Measurements from ENCODE around the gene GID8. TPM values are rescaled to one million over a fixed set of nuclear protein-coding genes. Genes with fewer than 3 reads are reported as not detected.

The GID8 gene
- total and polyA plus RNA-seq, 2 of the 13 experiments (the other 11 are each of a cell fraction or from before 2014, with no cell fraction given) = 39.6 to 59.8 TPM

DNA sequence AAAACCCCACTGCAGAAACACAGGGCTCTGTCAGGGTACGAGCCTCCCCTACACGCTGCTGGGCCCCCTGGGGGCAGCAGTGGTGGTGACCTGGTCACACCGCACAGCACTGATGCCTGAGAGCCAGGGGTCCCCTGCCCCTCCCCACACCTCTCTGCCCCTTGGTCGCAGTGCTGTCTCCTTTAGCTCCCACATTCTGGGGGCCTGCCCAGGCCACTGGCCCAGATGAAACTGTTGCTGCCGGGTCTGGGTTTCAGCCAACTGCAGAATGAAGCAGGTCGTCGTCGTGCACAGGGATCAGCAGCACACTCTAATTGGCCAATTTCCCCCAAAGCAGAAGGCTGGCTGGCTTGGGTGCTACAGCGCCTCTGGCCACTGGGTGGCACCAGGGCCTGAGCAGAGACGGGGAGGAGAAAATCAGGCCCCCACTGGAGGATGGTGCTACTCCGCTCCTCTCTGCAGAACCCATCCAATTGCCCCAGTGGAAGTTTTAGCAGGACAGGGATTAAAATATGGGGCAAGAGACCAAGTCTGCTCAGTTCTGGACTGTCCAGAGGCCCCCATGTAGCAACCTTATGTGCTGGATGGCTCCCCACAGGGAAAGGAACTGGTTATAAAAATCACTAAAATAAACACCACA lies 37.8 kb upstream of the GID8 start (continued):
- TF ChIP-seq STAT5B (CRISPR knock-in tag; IDR thresholded peaks at IDR 0.05) = no peak
- TF ChIP-seq PITX1 (CRISPR knock-in tag; IDR thresholded peaks at IDR 0.05) = 0 out of 2 replicates have a peak, but pooled peaks have one; percentile 77
- no peak; the same call in 1 of the 2 replicates for TF ChIP-seq ZNF773 (CRISPR knock-in tag; IDR thresholded peaks at IDR 0.05; ENCODE audit: borderline replicate concordance)
- TF ChIP-seq, protein P1, sequence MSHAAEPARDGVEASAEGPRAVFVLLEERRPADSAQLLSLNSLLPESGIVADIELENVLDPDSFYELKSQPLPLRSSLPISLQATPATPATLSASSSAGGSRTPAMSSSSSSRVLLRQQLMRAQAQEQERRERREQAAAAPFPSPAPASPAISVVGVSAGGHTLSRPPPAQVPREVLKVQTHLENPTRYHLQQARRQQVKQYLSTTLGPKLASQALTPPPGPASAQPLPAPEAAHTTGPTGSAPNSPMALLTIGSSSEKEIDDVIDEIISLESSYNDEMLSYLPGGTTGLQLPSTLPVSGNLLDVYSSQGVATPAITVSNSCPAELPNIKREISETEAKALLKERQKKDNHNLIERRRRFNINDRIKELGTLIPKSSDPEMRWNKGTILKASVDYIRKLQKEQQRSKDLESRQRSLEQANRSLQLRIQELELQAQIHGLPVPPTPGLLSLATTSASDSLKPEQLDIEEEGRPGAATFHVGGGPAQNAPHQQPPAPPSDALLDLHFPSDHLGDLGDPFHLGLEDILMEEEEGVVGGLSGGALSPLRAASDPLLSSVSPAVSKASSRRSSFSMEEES (CRISPR knock-in tag; IDR thresholded peaks at IDR 0.05) = no peak; the same call in 1 of the 2 replicates
- TF ChIP-seq, protein P2, sequence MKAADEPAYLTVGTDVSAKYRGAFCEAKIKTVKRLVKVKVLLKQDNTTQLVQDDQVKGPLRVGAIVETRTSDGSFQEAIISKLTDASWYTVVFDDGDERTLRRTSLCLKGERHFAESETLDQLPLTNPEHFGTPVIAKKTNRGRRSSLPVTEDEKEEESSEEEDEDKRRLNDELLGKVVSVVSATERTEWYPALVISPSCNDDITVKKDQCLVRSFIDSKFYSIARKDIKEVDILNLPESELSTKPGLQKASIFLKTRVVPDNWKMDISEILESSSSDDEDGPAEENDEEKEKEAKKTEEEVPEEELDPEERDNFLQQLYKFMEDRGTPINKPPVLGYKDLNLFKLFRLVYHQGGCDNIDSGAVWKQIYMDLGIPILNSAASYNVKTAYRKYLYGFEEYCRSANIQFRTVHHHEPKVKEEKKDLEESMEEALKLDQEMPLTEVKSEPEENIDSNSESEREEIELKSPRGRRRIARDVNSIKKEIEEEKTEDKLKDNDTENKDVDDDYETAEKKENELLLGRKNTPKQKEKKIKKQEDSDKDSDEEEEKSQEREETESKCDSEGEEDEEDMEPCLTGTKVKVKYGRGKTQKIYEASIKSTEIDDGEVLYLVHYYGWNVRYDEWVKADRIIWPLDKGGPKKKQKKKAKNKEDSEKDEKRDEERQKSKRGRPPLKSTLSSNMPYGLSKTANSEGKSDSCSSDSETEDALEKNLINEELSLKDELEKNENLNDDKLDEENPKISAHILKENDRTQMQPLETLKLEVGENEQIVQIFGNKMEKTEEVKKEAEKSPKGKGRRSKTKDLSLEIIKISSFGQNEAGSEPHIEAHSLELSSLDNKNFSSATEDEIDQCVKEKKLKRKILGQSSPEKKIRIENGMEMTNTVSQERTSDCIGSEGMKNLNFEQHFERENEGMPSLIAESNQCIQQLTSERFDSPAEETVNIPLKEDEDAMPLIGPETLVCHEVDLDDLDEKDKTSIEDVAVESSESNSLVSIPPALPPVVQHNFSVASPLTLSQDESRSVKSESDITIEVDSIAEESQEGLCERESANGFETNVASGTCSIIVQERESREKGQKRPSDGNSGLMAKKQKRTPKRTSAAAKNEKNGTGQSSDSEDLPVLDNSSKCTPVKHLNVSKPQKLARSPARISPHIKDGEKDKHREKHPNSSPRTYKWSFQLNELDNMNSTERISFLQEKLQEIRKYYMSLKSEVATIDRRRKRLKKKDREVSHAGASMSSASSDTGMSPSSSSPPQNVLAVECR (CRISPR knock-in tag; IDR thresholded peaks at IDR 0.05; ENCODE audit: borderline replicate concordance) = peak; percentile 85
- TF ChIP-seq, protein P3, sequence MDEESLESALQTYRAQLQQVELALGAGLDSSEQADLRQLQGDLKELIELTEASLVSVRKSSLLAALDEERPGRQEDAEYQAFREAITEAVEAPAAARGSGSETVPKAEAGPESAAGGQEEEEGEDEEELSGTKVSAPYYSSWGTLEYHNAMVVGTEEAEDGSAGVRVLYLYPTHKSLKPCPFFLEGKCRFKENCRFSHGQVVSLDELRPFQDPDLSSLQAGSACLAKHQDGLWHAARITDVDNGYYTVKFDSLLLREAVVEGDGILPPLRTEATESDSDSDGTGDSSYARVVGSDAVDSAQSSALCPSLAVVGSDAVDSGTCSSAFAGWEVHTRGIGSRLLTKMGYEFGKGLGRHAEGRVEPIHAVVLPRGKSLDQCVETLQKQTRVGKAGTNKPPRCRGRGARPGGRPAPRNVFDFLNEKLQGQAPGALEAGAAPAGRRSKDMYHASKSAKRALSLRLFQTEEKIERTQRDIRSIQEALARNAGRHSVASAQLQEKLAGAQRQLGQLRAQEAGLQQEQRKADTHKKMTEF (CRISPR knock-in tag; IDR thresholded peaks at IDR 0.05) = peak; percentile 85
- TF ChIP-seq, protein P4, sequence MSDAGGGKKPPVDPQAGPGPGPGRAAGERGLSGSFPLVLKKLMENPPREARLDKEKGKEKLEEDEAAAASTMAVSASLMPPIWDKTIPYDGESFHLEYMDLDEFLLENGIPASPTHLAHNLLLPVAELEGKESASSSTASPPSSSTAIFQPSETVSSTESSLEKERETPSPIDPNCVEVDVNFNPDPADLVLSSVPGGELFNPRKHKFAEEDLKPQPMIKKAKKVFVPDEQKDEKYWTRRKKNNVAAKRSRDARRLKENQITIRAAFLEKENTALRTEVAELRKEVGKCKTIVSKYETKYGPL (CRISPR knock-in tag; IDR thresholded peaks at IDR 0.05) = 0 out of 2 replicates have a peak, but pooled peaks have one; percentile 46
- peak; percentile 21; the same call in 1 of the 2 replicates for TF ChIP-seq DMAP1 (CRISPR knock-in tag; IDR thresholded peaks at IDR 0.05)
- no peak for TF ChIP-seq ZNF10 (CRISPR knock-in tag; IDR thresholded peaks at IDR 0.05; ENCODE audit: borderline replicate concordance, low read depth)
- TF ChIP-seq, protein P5, sequence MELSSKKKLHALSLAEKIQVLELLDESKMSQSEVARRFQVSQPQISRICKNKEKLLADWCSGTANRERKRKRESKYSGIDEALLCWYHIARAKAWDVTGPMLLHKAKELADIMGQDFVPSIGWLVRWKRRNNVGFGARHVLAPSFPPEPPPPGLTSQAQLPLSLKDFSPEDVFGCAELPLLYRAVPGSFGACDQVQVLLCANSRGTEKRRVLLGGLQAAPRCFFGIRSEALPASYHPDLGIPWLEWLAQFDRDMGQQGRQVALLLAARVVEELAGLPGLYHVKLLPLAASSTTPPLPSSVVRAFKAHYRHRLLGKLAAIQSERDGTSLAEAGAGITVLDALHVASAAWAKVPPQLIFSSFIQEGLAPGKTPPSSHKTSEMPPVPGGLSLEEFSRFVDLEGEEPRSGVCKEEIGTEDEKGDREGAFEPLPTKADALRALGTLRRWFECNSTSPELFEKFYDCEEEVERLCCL (CRISPR knock-in tag; IDR thresholded peaks at IDR 0.05; ENCODE audit: borderline replicate concordance) = peak; percentile 97; the same call in 1 of the 2 replicates
- TF ChIP-seq ZNF569 (CRISPR knock-in tag; IDR thresholded peaks at IDR 0.05; ENCODE audit: borderline replicate concordance) = no peak
- TF ChIP-seq SMAD3 (CRISPR knock-in tag; IDR thresholded peaks at IDR 0.05) = peak; percentile 79
- TF ChIP-seq, protein P6, sequence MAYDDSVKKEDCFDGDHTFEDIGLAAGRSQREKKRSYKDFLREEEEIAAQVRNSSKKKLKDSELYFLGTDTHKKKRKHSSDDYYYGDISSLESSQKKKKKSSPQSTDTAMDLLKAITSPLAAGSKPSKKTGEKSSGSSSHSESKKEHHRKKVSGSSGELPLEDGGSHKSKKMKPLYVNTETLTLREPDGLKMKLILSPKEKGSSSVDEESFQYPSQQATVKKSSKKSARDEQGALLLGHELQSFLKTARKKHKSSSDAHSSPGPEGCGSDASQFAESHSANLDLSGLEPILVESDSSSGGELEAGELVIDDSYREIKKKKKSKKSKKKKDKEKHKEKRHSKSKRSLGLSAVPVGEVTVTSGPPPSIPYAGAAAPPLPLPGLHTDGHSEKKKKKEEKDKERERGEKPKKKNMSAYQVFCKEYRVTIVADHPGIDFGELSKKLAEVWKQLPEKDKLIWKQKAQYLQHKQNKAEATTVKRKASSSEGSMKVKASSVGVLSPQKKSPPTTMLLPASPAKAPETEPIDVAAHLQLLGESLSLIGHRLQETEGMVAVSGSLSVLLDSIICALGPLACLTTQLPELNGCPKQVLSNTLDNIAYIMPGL (CRISPR knock-in tag; IDR thresholded peaks at IDR 0.05; ENCODE audit: borderline replicate concordance in 1 of 2, low read depth in 1 of 2) = peak; percentile 90 to 94
- peak; percentile 83 for TF ChIP-seq ISL2 (CRISPR knock-in tag; IDR thresholded peaks at IDR 0.05)
- TF ChIP-seq, protein P7, sequence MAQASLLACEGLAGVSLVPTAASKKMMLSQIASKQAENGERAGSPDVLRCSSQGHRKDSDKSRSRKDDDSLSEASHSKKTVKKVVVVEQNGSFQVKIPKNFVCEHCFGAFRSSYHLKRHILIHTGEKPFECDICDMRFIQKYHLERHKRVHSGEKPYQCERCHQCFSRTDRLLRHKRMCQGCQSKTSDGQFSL (CRISPR knock-in tag; IDR thresholded peaks at IDR 0.05) = peak; percentile 88
